ENCODE measurements around the gene FNTB. TPM values are rescaled to one million over a fixed set of nuclear protein-coding genes. Genes with fewer than 3 reads are reported as not detected.

Gene FNTB
- total RNA-seq, 1 donor from 2014 or later, result 19.1 TPM

GRCh38 chr14:65110525-65110924, 123.8 kb downstream of the FNTB start:
- Mint-ChIP-seq H3K4me3 (no peak overlapping the region), H3K4me1 (no peaks in the 10 kb centered on the region), H3K36me3 (ENCODE audit: low read depth) (no peaks in the 10 kb centered on the region), H3K27ac (no peak overlapping the region), H3K27me3 (peaks cover 3% of the 10 kb centered on the region), H3K9me3 (no peaks in the 10 kb centered on the region)
- no peak for DNase-seq
- intact Hi-C loops (cut with micrococcal nuclease), result no loop called here

Other genes starting within 250 kb of the FNTB start
- not detected in 2 replicates for gene SPTB, start 107.0 kb upstream of the FNTB start, total RNA-seq
- gene CHURC1, start 72.4 kb upstream of the FNTB start, total RNA-seq, result 53.5 and 54.9 TPM in 2 replicates
- not detected in 2 replicates for gene GPX2, start 44.1 kb upstream of the FNTB start, total RNA-seq
- 6.2 and 6.9 TPM in 2 replicates for gene RAB15, start 14.6 kb upstream of the FNTB start, total RNA-seq
- gene MAX, start 115.6 kb downstream of the FNTB start, total RNA-seq, result 122 and 128 TPM in 2 replicates

Data from activated CD4-positive, alpha-beta T cell treated with anti-CD3 and anti-CD28 coated beads, Interleukin-2, amount 10 ng/mL, durations not matched to agents 24 days and 14 days (primary cell).